Activated T-helper 1 cell treated with Interleukin-2 at 50 U/mL for 16 hours (primary cell): ENCODE results near the gene GABRA5.

ENCODE experiments used
- DNase-seq: peaks from one replicate; pipeline ENCODE4 v3.0.0-alpha.2; 2020; ENCODE audit warnings: low read depth

GABRA5 gene

GRCh38 chr15:26928051-26928450 is 61.2 kb downstream of the GABRA5 start:
- DNase-seq: no peak

- DNase-seq: no peak
Observed at GRCh38 chr15:26929588-26929987, 62.7 kb downstream of the GABRA5 start.

GRCh38 chr15:26934848-26935247 is 68.0 kb downstream of the GABRA5 start:
- no peak for DNase-seq

GRCh38 chr15:26935322-26935721 is 68.5 kb downstream of the GABRA5 start:
- DNase-seq: no peak

GRCh38 chr15:26936502-26936901 is 69.6 kb downstream of the GABRA5 start:
- DNase-seq: no peak

GRCh38 chr15:26937134-26937533 is 70.3 kb downstream of the GABRA5 start:
- no peak for DNase-seq

- no peak for DNase-seq
Observed at GRCh38 chr15:26939398-26939797, 72.5 kb downstream of the GABRA5 start.

GRCh38 chr15:26941489-26941888 is 74.6 kb downstream of the GABRA5 start:
- no peak for DNase-seq

GRCh38 chr15:26943866-26944265 is 77.0 kb downstream of the GABRA5 start:
- no peak for DNase-seq

- no peak for DNase-seq
Observed at GRCh38 chr15:26945046-26945445, 78.2 kb downstream of the GABRA5 start.

- no peak for DNase-seq
Observed at GRCh38 chr15:26950001-26950400, 83.1 kb downstream of the GABRA5 start.

GRCh38 chr15:26954403-26954802 is 87.5 kb downstream of the GABRA5 start:
- DNase-seq: no peak

GRCh38 chr15:26967719-26968269 is 100.9 kb downstream of the GABRA5 start:
- no peak for DNase-seq

GRCh38 chr15:26968806-26969205 is 101.9 kb downstream of the GABRA5 start:
- no peak for DNase-seq

GRCh38 chr15:26970712-26971210 is 103.9 kb downstream of the GABRA5 start, which contains the start of gene GABRG3:
TSS of gene GABRG3 (plus strand) at chr15:26971181.
- DNase-seq: no peak

GRCh38 chr15:26971271-26972018 is 104.6 kb downstream of the GABRA5 start:
- DNase-seq: no peak

GRCh38 chr15:26972636-26973035 is 105.8 kb downstream of the GABRA5 start:
- DNase-seq: no peak

GRCh38 chr15:26974120-26974780 is 107.4 kb downstream of the GABRA5 start:
- no peak for DNase-seq

GRCh38 chr15:26981492-26981891 is 114.6 kb downstream of the GABRA5 start:
- no peak for DNase-seq

- DNase-seq: no peak
Observed at GRCh38 chr15:26983822-26984221, 117.0 kb downstream of the GABRA5 start.

GRCh38 chr15:26985050-26985449 is 118.2 kb downstream of the GABRA5 start:
- DNase-seq: no peak

GRCh38 chr15:26996250-26996649 is 129.4 kb downstream of the GABRA5 start:
- no peak for DNase-seq
